ENCODE results near the gene FZD10.

FZD10 gene

GRCh38 chr12:130214686-130215395, 52.6 kb downstream of the FZD10 start:
- DNase-seq (ENCODE audit: low spot score), result no peak
